Measurements from ENCODE around the gene AMY1C.
"Not testable (repeated sequence)": the region's sequence is repeated elsewhere in the genome, so short reads cannot be mapped to it uniquely, and the experiment has no call there.

The AMY1C gene

GRCh38 chr1:103749598-103749997, at the start of gene AMY1C:
TSS of gene AMY1C (plus strand) at chr1:103749898. CDS start at chr1:103750470, 572 bp downstream.
- not testable (repeated sequence) for H3K36me3 ChIP-seq (ENCODE audit: insufficient read depth, low read length); H3K9me3 ChIP-seq (ENCODE audit: low read length); H3K4me1 ChIP-seq (ENCODE audit: insufficient read depth, low read length); H3K27ac ChIP-seq (ENCODE audit: low read depth, low read length); H3K9ac ChIP-seq (ENCODE audit: low read length); H3K27me3 ChIP-seq (ENCODE audit: control insufficient read depth in 1 of 2, insufficient read depth in 2 of 2, low read length in 2 of 2); H3K4me3 ChIP-seq (ENCODE audit: low read depth in 1 of 2, low read length in 2 of 2)

- not testable (repeated sequence) for H3K27ac ChIP-seq (ENCODE audit: low read depth, low read length); H3K4me1 ChIP-seq (ENCODE audit: insufficient read depth, low read length); H3K9ac ChIP-seq (ENCODE audit: low read length); H3K9me3 ChIP-seq (ENCODE audit: low read length); H3K36me3 ChIP-seq (ENCODE audit: insufficient read depth, low read length); H3K4me3 ChIP-seq (ENCODE audit: low read depth in 1 of 2, low read length in 2 of 2); H3K27me3 ChIP-seq (ENCODE audit: control insufficient read depth in 1 of 2, insufficient read depth in 2 of 2, low read length in 2 of 2)
Measured at GRCh38 chr1:103700669-103701068, 49.0 kb upstream of the AMY1C start.

- not testable (repeated sequence) for H3K27me3 ChIP-seq (ENCODE audit: control insufficient read depth in 1 of 2, insufficient read depth in 2 of 2, low read length in 2 of 2); H3K27ac ChIP-seq (ENCODE audit: low read depth, low read length); H3K9me3 ChIP-seq (ENCODE audit: low read length); H3K36me3 ChIP-seq (ENCODE audit: insufficient read depth, low read length); H3K9ac ChIP-seq (ENCODE audit: low read length); H3K4me1 ChIP-seq (ENCODE audit: insufficient read depth, low read length); H3K4me3 ChIP-seq (ENCODE audit: low read depth in 1 of 2, low read length in 2 of 2)
Measured at GRCh38 chr1:103701256-103701655, 48.4 kb upstream of the AMY1C start.

GRCh38 chr1:103707670-103708069, 42.0 kb upstream of the AMY1C start:
- not testable (repeated sequence) for H3K36me3 ChIP-seq (ENCODE audit: insufficient read depth, low read length); H3K27ac ChIP-seq (ENCODE audit: low read depth, low read length); H3K27me3 ChIP-seq (ENCODE audit: control insufficient read depth in 1 of 2, insufficient read depth in 2 of 2, low read length in 2 of 2); H3K9ac ChIP-seq (ENCODE audit: low read length); H3K4me3 ChIP-seq (ENCODE audit: low read depth in 1 of 2, low read length in 2 of 2); H3K9me3 ChIP-seq (ENCODE audit: low read length); H3K4me1 ChIP-seq (ENCODE audit: insufficient read depth, low read length)

DNA sequence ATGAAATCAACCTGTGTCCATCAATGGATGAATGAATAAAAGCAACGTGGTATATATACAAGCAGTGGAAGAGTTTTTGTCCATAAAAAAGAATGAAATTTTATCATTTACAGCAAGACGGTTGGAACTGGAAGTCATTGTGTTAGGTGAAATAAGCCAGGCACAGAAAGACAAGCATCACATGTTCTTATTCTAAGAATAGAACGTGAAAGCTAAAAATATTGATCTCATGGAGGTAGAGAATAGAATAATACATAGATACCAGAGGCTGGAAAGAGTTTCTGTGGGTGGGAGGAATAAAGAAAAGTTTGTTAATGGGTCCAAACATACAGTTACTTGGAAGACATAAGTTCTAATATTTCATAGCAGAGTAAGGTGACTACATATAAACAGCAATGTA, 39.3 kb upstream of the AMY1C start:
- H3K9me3 ChIP-seq (ENCODE audit: low read length); H3K36me3 ChIP-seq (ENCODE audit: insufficient read depth, low read length); H3K4me3 ChIP-seq (ENCODE audit: low read depth in 1 of 2, low read length in 2 of 2); H3K27ac ChIP-seq (ENCODE audit: low read depth, low read length); H3K4me1 ChIP-seq (ENCODE audit: insufficient read depth, low read length); H3K9ac ChIP-seq (ENCODE audit: low read length); H3K27me3 ChIP-seq (ENCODE audit: control insufficient read depth in 1 of 2, insufficient read depth in 2 of 2, low read length in 2 of 2): not testable (repeated sequence)

- H3K27me3 ChIP-seq (ENCODE audit: control insufficient read depth in 1 of 2, insufficient read depth in 2 of 2, low read length in 2 of 2); H3K4me1 ChIP-seq (ENCODE audit: insufficient read depth, low read length): not testable (repeated sequence)
Measured at GRCh38 chr1:103717404-103717803, 32.3 kb upstream of the AMY1C start.

DNA sequence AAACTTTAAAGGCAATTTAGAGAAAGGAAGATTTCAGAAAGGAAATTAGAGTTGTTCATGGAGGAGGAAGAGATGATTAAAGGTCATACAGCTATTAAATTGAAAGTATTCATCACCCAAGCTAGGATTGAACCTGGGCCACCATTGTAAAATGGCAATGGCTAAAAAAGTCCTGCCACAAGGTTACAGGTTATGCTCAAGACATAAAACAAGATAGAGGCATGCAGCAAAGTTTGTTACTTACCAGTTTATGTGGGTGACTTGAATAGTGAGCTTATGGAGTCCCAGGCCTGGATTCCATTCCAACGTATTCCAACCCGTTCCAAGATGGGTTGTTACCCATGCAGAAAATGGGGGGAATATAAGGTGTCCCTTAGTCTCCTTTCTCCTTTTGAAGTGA, 28.2 kb upstream of the AMY1C start:
- H3K27me3 ChIP-seq (ENCODE audit: control insufficient read depth in 1 of 2, insufficient read depth in 2 of 2, low read length in 2 of 2); H3K36me3 ChIP-seq (ENCODE audit: insufficient read depth, low read length); H3K4me1 ChIP-seq (ENCODE audit: insufficient read depth, low read length); H3K9me3 ChIP-seq (ENCODE audit: low read length); H3K27ac ChIP-seq (ENCODE audit: low read depth, low read length); H3K9ac ChIP-seq (ENCODE audit: low read length); H3K4me3 ChIP-seq (ENCODE audit: low read depth in 1 of 2, low read length in 2 of 2): not testable (repeated sequence)

More at GRCh38 chr1:103717404-103717803, 32.3 kb upstream of the AMY1C start:
- not testable (repeated sequence) for H3K36me3 ChIP-seq (ENCODE audit: insufficient read depth, low read length); H3K4me3 ChIP-seq (ENCODE audit: low read depth in 1 of 2, low read length in 2 of 2); H3K9ac ChIP-seq (ENCODE audit: low read length); H3K27ac ChIP-seq (ENCODE audit: low read depth, low read length); H3K9me3 ChIP-seq (ENCODE audit: low read length)

DNA sequence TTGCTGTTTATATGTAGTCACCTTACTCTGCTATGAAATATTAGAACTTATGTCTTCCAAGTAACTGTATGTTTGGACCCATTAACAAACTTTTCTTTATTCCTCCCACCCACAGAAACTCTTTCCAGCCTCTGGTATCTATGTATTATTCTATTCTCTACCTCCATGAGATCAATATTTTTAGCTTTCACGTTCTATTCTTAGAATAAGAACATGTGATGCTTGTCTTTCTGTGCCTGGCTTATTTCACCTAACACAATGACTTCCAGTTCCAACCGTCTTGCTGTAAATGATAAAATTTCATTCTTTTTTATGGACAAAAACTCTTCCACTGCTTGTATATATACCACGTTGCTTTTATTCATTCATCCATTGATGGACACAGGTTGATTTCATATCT, 14.4 kb upstream of the AMY1C start:
- H3K36me3 ChIP-seq (ENCODE audit: insufficient read depth, low read length); H3K9me3 ChIP-seq (ENCODE audit: low read length); H3K9ac ChIP-seq (ENCODE audit: low read length); H3K4me1 ChIP-seq (ENCODE audit: insufficient read depth, low read length); H3K27me3 ChIP-seq (ENCODE audit: control insufficient read depth in 1 of 2, insufficient read depth in 2 of 2, low read length in 2 of 2); H3K27ac ChIP-seq (ENCODE audit: low read depth, low read length); H3K4me3 ChIP-seq (ENCODE audit: low read depth in 1 of 2, low read length in 2 of 2): not testable (repeated sequence)

DNA sequence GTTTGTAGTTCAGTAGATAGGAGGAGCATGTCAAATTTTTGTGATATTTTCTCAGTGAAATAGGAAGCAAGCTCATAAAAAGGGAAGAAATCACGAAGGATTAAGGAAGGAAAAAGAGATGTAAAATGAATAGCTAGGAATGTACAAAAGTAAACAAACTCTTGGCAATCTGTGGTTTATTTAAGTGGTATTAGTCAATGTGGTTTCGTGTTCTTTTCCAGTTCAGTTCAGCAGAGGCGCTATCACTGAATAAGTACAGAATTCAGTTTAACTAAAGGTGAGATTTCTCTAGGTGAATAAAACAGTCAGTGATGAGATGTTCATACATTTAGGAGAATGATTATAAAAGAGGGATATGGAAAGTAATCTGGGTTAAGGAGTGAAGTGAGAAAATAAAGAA, 11.7 kb upstream of the AMY1C start:
- H3K36me3 ChIP-seq (ENCODE audit: insufficient read depth, low read length); H3K4me1 ChIP-seq (ENCODE audit: insufficient read depth, low read length); H3K9me3 ChIP-seq (ENCODE audit: low read length); H3K27me3 ChIP-seq (ENCODE audit: control insufficient read depth in 1 of 2, insufficient read depth in 2 of 2, low read length in 2 of 2); H3K9ac ChIP-seq (ENCODE audit: low read length); H3K27ac ChIP-seq (ENCODE audit: low read depth, low read length); H3K4me3 ChIP-seq (ENCODE audit: low read depth in 1 of 2, low read length in 2 of 2): not testable (repeated sequence)

DNA sequence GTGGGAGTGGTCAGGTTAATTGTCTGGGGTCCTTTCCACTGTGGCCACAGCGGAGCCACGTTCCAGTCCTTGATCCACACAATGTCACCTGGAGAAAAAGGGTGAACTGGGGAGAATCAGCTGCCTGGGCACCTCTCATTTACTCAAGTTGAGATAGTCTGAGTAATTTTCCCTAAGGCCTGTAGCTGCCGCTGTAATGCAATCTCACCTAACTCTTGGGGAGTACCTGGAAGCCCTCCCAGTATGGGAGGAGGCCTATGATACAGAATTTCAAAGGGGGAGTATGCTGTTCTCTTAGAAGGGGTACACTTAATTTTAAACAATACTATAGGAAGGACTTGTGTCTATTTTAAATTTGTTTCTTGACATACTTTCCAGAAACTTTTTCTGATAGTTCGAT, 5.2 kb upstream of the AMY1C start:
- H3K9ac ChIP-seq (ENCODE audit: low read length); H3K27me3 ChIP-seq (ENCODE audit: control insufficient read depth in 1 of 2, insufficient read depth in 2 of 2, low read length in 2 of 2); H3K9me3 ChIP-seq (ENCODE audit: low read length); H3K4me1 ChIP-seq (ENCODE audit: insufficient read depth, low read length); H3K27ac ChIP-seq (ENCODE audit: low read depth, low read length); H3K36me3 ChIP-seq (ENCODE audit: insufficient read depth, low read length); H3K4me3 ChIP-seq (ENCODE audit: low read depth in 1 of 2, low read length in 2 of 2): not testable (repeated sequence)

GRCh38 chr1:103745040-103745439, 4.7 kb upstream of the AMY1C start:
- H3K4me1 ChIP-seq (ENCODE audit: insufficient read depth, low read length); H3K27me3 ChIP-seq (ENCODE audit: control insufficient read depth in 1 of 2, insufficient read depth in 2 of 2, low read length in 2 of 2); H3K27ac ChIP-seq (ENCODE audit: low read depth, low read length); H3K9ac ChIP-seq (ENCODE audit: low read length); H3K9me3 ChIP-seq (ENCODE audit: low read length); H3K36me3 ChIP-seq (ENCODE audit: insufficient read depth, low read length); H3K4me3 ChIP-seq (ENCODE audit: low read depth in 1 of 2, low read length in 2 of 2): not testable (repeated sequence)

DNA sequence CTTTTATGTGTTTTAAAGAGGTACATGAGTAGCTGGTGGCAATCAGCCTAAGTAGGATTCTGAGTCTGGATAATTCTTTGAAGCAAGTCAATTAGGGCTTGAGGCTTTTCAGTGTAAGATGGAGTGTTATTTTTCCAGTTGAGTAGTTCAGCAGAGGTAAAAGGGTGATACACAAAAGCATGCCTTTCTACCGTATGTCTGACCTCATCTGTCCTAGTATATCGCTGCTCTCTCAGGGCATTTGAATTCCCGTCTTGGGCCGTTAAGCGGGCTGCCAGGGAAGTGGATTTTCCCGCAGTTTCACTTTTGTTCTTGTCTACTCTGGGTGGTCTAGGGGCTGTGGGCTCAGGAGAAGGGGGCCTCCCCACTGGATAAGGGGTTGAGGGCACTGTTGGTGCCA, 1.4 kb upstream of the AMY1C start:
- not testable (repeated sequence) for H3K4me1 ChIP-seq (ENCODE audit: insufficient read depth, low read length); H3K9ac ChIP-seq (ENCODE audit: low read length); H3K36me3 ChIP-seq (ENCODE audit: insufficient read depth, low read length); H3K27me3 ChIP-seq (ENCODE audit: control insufficient read depth in 1 of 2, insufficient read depth in 2 of 2, low read length in 2 of 2); H3K4me3 ChIP-seq (ENCODE audit: low read depth in 1 of 2, low read length in 2 of 2); H3K27ac ChIP-seq (ENCODE audit: low read depth, low read length); H3K9me3 ChIP-seq (ENCODE audit: low read length)

DNA sequence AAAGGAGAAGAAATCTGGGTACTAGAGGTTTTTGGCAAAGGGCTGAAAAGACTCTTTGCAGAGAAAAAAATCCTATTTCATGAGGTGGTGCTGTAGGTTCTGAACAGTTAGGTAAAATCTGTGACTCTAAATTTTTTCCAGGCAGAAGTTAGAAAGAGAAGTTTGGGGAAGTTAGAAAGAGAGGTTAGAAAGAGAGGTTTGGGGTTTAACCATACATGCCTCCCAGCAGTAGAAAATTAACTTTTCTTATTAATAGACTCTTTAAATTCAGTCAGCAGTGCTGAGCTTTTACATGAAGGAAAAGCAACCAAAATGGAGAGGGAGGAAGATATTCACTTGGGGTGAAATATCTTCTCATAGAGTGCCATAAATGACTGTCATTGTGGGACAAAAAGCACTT, 12.2 kb downstream of the AMY1C start:
- Histone ChIP-seq H3K9ac (ENCODE audit: low read length) (no peak overlapping the region), H3K4me3 (ENCODE audit: low read depth in 1 of 2, low read length in 2 of 2) (no peak overlapping the region), H3K36me3 (ENCODE audit: insufficient read depth, low read length) (no peaks in the 10 kb centered on the region), H3K27me3 (ENCODE audit: control insufficient read depth in 1 of 2, insufficient read depth in 2 of 2, low read length in 2 of 2) (no peaks in the 10 kb centered on the region), H3K4me1 (ENCODE audit: insufficient read depth, low read length) (no peaks in the 10 kb centered on the region), H3K9me3 (ENCODE audit: low read length) (no peaks in the 10 kb centered on the region), H3K27ac (ENCODE audit: low read depth, low read length) (no peak overlapping the region)

Data from muscle layer of colon (tissue), 2 donors.